ENCODE results near the gene SNTG2. TPM values are rescaled to one million over a fixed set of nuclear protein-coding genes. Genes with fewer than 3 reads are reported as not detected.

SNTG2 gene
- total and polyA plus RNA-seq, 12 donors: 0.39 to 2.8 (median 1.0) TPM; not detected in 1

- DNase-seq: no peak
- peaks cover 0 to 4% (median 0%) of the 10 kb centered on the region in 7 donors for H3K27me3 ChIP-seq
- 80 to 87% methylated on average over 9 of the region's 9 CpGs for WGBS, 2 donors
Measured at GRCh38 chr2:1259746-1260145, 309.1 kb downstream of the SNTG2 start.

GRCh38 chr2:1262609-1263008, 312.0 kb downstream of the SNTG2 start:
- H3K4me1 ChIP-seq: no peaks in the 10 kb centered on the region
- peaks cover 0 to 5% (median 0%) of the 10 kb centered on the region in 7 donors for H3K27me3 ChIP-seq
- no peak overlapping the region for H3K4me3 ChIP-seq
- no peak for ATAC-seq
- H3K27ac ChIP-seq: no peak overlapping the region
- no peaks in the 10 kb centered on the region for H3K36me3 ChIP-seq
- no peak for DNase-seq
- intact Hi-C loops (cut with DNase I): no loop called here
- no peaks in the 10 kb centered on the region for H3K9me3 ChIP-seq
- WGBS, 2 donors: 86 to 92% methylated on average over 29 of the region's 29 CpGs
- TF ChIP-seq CTCF (IDR thresholded peaks at IDR 0.05): no peak

More at GRCh38 chr2:1259746-1260145, 309.1 kb downstream of the SNTG2 start:
- H3K27ac ChIP-seq: no peak overlapping the region
- ATAC-seq: no peak
- intact Hi-C loops (cut with DNase I): loop anchor here in 1 of 10 donors (10.0 kb wide), 2 partner anchors 115 to 255 kb away; no protein-coding TSS in a partner anchor
- no peaks in the 10 kb centered on the region for H3K9me3 ChIP-seq
- TF ChIP-seq CTCF (IDR thresholded peaks at IDR 0.05): no peak
- H3K4me1 ChIP-seq: peaks cover 0 to 5% (median 0%) of the 10 kb centered on the region in 9 donors
- no peaks in the 10 kb centered on the region for H3K36me3 ChIP-seq
- no peak overlapping the region for H3K4me3 ChIP-seq

- no peak for TF ChIP-seq CTCF (IDR thresholded peaks at IDR 0.05)
- no peak overlapping the region for H3K27ac ChIP-seq
Measured at GRCh38 chr2:1265454-1265853, 314.8 kb downstream of the SNTG2 start.

GRCh38 chr2:1266351-1266750, 315.7 kb downstream of the SNTG2 start:
- no peak overlapping the region for H3K4me3 ChIP-seq
- no peak overlapping the region for H3K27ac ChIP-seq
- H3K27me3 ChIP-seq: peaks cover 0 to 15% (median 0%) of the 10 kb centered on the region in 7 donors
- ATAC-seq: no peak
- no peaks in the 10 kb centered on the region for H3K4me1 ChIP-seq
- no peak for TF ChIP-seq CTCF (IDR thresholded peaks at IDR 0.05)
- intact Hi-C loops (cut with DNase I): no loop called here
- WGBS, 2 donors: 79 to 89% methylated on average over 12 of the region's 12 CpGs
- no peak for DNase-seq
- H3K36me3 ChIP-seq: no peaks in the 10 kb centered on the region
- no peaks in the 10 kb centered on the region for H3K9me3 ChIP-seq

More at GRCh38 chr2:1265454-1265853, 314.8 kb downstream of the SNTG2 start:
- DNase-seq (no peak), ATAC-seq (no peak)
- peaks cover 0 to 15% (median 0%) of the 10 kb centered on the region in 7 donors for H3K27me3 ChIP-seq
- no peak overlapping the region for H3K4me3 ChIP-seq
- WGBS, 2 donors: 81 to 89% methylated on average over 4 of the region's 4 CpGs
- no peaks in the 10 kb centered on the region for H3K9me3 ChIP-seq
- H3K36me3 ChIP-seq: no peaks in the 10 kb centered on the region
- no peaks in the 10 kb centered on the region for H3K4me1 ChIP-seq
- intact Hi-C loops (cut with DNase I): no loop called here
